ENCODE data around the gene PLCL2.

GRCh38 chr3:16885593-16886302 lies 993 bp downstream of the PLCL2 start:
- no peak for TF ChIP-seq CTCF (IDR thresholded peaks at IDR 0.05)
- no peak for TF ChIP-seq CBX2 (IDR thresholded peaks at IDR 0.05; ENCODE audit: borderline replicate concordance, low read depth)
